WTC11 (cell line): ENCODE measurements around the gene CCDC183.
A peak's percentile ranks its signal among the peaks of the same experiment; 100 is the strongest.

Experiments used
- CTCF ChIP-seq: fragments of 200-600 bp; IDR thresholded peaks from 2 replicates; pipeline ENCODE4 v1.8.0; 2022; ENCODE audit warnings: antibody characterized with exemption
- ZNF671 ChIP-seq: fragments of 250-450 bp; sonication (Bioruptor Pico); IDR thresholded peaks from 2 replicates; pipeline ENCODE4 v1.8.0; 2021; ENCODE audit warnings: mild to moderate bottlenecking

GRCh38 chr9:136787690-136788400 is 8.3 kb upstream of the CCDC183 start:
- TF ChIP-seq ZNF671 (CRISPR knock-in tag): no peak
- TF ChIP-seq CTCF: peak; percentile 85
